Esophagus mucosa (tissue), 1 donor: ENCODE data around the gene ZNF280D. TPM values are rescaled to one million over a fixed set of nuclear protein-coding genes. Genes with fewer than 3 reads are reported as not detected.

Experiments
- ATAC-seq: fragments of 200-7000 bp; cut with Tn5 transposase; one replicate; pipeline ENCODE4 v1.9.1; 2020
- total RNA-seq: library from RNA; stranded (reverse); gene quantifications from one replicate; pipeline ENCODE4 v1.2.4, GENCODE V29; 2023
- donor health status: DM: yes; HTN: yes; CAD: no.

Gene ZNF280D
- total RNA-seq, 1 donor from 2014 or later: 14.6 TPM

DNA sequence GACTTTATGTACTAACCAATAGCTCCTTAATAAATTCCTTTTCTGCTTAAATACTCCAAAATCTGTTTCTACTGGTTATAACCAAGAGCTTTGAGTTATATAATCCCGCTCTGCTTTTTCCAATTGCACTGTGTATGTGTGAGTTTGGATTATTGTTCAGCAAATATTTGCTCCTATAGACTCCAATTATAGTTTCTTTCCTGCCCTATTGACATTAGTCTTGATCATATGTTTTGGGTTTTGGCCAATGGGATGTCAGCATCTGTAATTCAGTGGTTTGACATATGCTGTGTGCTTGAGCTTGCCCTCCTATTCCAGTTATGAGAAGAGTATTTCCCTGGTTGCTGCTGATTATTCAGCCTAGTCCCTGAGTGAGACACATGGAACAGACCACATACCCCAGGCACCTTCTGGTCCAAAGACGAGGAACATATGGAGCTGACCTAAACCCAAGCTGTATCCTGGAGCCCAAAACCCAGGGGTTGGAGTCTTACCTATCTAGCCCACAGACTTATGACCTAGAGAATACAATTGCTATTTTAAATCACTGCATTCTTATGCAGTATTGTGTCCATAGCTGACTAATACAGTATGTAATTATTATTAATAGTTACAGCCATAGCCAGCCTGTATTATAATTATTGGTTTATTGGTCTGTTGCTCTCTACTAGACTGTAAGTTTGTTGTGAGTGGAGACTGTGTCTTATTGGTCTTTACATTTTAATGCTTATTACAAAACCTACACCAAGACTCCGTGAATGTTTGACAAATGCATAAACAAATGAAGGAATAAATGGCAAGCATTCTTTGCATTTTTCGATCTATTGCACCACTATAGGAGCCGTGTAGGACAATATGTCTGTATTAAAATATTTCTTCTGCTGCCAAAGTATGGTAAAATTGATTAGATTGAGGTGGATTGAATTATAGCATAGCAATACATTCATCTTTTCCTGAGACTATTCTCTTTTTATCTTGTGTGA lies 11.7 kb upstream of the ZNF280D start:
- ATAC-seq: no peak

DNA sequence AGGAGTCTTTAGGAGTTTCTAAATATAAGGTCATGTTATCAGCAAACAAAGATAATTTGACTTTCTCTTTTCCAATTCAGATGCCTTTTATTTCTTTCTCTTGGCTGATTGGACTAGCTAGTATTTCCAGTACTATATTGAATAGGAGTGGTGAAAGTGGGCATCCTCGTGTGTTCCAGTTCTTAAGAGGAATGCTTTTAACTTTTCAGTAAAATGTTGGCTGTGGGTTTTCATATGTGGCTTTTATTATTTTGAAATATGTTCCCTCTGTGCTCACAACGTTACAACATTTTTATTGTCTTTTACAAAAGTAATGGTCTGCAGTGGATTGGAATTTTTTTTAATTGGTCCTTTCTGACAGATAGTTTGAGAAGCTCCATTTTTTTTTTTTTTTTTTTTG lies 8.2 kb upstream of the ZNF280D start:
- ATAC-seq: no peak

DNA sequence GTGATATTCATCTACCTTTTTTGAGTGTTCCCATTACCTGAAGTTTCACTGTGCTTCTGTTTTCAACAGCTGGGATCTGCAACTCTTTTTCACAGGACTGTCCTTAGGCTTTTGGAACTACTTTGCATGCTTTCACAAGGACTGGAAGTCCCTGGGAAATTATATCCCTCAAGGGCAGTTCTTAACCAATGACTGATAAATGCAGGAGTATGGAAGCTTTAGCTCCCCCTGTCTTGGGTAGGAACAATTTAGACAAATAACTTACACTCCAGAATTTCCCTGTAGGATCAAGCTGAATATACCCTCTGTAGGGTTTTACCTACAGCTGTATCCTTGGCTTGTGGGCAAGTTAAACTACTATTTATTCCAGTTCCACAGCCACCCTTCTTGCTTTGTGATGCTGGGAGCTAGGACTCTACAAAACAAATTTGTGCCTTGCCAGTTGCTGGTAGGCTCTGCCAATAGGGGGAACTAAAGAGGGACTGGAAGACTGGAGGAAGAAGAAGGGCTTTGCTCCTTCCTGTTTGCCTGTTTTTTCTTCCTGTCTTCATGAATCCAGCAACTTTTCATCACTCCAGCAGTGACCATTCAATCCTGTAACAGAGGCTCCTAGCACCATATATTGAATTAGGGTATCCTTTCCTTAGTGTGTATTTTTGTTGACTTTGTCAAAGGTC lies 6.8 kb upstream of the ZNF280D start:
- no peak for ATAC-seq

DNA sequence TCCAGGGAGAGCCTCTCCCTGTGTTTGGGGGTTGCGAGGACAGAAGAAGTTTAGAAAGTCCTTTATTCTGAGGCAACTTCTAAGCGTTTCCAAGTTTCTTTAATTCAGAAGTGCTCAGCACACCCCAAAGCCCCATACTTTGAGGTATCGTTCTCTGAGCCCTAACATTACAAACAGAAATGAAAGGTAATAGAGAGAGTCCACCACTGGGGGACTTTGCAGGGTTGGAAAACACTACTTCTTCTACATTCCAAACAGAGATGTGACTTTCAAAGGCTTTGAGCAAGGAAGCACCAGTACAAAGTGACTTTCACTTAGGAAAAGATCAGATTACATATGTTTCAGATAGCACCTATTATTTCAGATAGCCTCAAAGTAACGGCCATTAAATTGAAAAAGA lies 6.2 kb upstream of the ZNF280D start:
- ATAC-seq: no peak

DNA sequence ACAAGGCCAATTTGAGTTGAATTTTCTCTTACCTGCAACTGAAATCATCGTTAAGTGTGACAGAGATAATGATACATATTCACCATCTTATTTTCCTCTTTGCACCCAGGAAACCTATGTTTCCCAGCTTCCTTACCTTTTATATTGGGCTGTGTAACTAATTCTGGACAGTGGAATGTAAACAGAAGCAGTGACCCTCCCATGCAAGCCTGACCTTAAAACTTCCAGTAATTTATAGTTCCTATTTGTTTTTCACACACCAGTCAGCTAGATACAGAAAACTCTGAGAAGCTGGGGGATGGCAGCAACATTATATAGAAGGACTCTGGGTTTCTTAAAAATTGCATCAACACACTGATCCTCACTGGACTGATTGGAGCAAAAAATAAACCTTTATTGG lies 4.5 kb upstream of the ZNF280D start:
- ATAC-seq: no peak

DNA sequence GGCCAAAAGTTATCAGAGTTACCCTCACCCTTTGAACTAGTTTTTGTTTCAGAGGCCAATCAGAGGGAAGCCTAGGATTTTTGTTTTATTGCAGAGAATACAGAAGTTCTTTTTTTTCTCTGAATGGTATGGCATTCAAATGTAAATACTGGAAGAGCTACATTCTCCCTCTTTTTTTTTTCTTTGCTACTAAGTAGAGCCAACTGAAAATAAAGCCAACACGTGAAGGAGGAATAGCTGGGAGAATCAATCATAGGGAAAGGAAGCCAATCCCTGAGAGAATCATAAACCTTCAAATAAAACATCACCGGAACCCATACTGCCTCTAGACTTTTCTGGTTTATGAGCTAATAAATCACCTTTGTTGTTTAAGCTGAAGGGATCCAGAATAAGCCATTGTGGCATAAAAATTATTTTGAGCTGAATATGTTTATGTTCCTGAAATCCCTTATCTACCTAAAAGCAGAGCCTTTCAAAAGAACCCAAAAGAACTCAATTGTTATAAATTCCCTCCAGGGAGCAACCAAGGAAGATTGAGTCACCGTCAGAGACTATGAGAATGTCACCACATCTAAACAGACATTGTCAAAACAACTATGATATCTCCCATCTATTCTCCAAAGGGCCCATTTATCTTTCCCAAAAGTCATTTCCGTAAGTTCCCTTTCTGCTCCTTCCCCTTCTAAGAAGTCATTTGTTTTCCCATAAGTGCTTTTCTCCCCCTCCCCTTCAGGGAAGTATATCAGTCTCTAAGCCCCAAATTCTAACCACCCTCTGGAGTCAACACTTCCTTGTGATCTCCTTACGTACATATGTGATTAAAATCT lies 3.8 kb upstream of the ZNF280D start:
- no peak for ATAC-seq

DNA sequence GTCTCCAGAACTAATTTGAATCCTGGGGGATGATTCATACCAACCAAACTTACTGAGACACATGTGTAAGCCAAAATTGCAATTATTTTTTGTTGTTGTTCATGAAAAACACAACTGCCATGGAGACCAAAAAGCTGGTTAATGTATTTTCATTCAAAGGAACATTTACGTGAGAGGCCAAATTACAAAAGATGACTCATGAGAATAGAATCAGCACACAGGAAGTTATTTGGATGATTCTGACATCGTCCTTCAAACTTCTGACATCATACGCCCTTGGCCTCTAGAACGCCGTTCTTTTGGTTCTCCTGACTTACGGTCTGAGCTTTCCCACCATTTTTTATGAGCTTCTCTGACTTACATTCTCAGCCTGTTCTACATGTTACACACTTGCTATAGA lies 3.0 kb upstream of the ZNF280D start:
- ATAC-seq: no peak

DNA sequence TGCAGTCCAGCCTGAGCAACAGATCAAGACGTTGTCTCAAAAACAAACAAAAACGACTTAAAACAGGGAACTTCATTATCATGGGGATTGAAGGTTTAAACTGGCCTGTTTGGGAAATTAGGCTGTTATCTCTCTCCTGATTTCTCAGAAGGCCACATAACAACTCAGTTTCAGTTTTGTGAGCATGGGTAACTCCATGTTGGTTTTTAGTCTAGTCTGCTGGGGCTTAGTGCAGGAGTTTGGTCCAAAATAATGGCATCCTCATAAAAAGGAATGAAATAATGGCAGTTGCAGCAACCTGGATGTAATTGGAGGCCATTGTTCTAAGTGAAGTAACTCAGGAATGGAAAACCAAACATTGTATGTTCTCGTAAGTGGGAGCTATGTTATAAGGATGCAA lies 2.3 kb upstream of the ZNF280D start:
- no peak for ATAC-seq

DNA sequence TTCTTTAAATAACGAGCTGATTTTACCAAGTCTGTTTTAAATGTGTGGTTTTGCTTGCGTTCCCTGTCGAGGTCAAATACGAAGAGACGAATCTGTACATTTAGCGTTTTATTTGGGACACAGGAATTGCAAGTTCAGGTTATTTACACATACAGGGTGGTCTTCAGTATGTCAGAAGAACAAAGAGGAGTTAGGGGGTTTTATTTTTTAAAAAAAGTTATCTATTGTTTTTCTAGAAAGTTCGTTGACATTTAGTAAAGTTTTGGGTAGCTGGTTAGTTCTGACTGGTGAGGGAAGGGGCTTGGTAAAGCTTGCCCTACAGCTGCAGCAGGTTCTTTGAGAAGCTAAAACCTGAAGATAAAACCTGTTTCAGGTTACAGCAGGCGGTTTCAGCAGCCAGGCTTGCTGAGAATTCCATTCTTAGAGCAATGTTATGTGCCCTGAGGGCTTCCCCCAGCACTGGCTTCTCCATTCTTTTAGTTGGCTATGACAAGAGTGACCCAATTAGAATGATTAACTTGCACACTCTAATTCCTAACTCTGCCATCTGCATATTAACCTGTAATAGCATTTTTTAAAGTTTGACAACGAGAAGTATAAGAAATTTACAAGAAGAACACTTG lies 815 bp upstream of the ZNF280D start:
- ATAC-seq: no peak

DNA sequence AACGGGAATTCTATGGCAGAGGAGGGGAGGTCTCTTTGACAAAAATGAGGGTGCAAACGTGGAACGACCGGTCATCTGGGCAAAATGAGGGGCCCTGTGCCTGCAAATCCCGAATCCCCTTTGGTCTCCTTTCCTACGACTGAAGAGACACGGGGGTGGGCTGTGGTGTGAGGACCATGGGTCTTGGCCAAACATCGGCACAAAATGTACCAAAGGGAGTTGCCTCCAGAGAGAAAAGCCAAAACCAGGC lies 498 bp downstream of the ZNF280D start:
- no peak for ATAC-seq

DNA sequence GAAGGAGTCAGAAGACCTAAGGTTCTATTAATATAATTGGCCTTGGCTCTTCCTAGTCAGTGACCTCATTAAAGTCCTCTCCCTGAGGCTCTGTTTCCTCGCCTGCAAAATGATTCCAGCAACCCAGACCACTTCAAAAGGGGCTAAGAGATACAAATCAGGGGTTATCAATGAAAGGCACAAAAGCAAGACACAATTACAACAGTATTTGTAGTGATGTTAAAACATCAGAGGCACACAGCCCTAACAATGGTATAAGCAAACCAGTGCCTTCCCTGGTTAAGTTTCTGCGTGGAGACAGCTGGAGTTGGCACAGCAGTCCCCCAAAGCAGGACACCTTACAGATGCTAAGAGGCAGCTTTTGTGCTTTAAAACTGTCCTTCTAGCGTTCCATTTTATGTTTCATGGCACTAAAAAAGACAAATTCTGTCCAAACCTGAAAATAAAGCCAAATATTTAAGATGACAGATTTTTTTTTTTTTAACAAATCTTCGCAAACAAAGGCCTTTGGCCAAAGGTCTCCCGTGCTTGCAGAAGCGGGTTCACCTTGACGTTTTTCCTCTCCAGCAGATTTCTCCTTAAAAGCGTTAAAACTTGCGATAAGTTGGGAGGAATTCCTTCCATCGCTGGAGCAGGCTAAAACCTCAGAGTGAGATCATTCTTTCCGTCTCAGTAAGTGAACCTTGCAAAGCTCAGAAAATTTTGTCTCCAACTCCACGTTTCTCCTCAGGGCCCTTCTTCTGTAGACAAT lies 999 bp downstream of the ZNF280D start:
- no peak for ATAC-seq

DNA sequence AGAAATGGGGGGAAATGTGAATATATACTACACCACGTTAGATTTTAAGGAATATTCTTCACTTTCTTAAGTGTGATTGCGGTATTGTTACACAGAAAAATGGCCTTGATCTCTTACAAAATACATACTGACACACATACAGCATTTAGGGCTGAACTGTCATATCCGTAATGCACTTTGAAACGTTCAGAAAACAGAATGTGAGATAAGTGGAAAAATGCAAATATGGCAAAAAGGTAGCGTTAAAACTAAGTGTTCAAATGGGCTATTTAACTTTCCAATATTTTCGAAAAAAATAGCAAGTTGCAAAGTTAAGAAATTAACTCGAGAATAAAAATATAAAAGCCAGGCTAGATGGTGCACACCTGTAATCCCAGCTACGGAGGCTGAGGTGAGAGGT lies 1.8 kb downstream of the ZNF280D start:
- no peak for ATAC-seq

DNA sequence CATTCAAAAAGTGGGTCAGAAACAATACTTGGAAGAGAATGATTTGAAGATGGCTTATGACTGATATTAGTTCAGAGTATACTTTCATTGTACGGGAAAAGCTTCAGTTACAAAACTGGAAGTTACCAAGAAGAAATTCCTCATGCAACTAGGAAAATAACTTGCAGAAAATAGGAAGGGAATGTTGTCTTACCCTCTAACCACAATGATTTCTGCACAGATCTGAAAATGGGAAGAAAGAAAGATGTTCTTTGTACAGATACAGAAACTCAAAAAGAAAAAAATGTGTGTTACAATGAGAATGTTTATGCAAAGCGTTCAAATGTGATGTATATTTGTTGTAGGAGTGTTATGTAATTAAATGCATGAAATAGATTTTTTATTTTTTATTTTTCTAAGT lies 3.7 kb downstream of the ZNF280D start:
- no peak for ATAC-seq

DNA sequence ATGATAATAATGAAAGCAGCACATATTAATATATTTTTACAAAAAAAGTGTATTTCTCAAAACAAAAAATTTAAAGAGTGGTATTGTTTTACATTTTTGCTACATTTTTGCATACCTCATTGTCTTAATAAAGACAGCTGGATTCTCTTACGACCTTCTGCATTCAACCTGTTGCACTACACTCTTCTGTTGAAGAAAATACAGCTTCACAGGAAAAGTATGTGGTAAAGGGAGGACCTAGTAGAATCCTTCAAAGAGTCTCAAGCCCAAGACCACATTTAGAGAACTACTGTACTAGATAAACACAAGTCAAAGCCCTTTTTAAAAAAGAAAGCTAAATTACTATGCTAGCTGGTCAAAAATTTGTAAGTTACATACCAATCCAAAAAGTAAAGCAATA lies 7.9 kb downstream of the ZNF280D start:
- ATAC-seq: no peak

DNA sequence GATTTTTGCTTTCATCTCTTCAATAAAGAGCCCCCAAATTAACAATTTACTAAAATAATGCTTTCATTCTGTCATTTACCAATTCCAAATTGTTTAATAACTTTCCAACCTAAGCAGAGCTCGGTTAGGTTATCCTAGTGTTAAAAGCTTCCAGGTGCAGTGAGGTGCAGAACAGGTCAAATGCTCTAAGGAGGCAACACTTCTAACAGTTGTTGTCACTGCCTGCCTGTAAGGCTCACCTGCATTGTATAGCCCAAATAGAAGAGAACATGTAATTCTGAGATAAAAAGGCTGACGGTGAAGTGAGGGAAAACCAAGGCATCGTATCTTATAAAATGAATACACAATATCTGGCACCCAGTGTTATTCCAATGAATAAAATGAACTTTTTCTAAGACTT lies 9.1 kb downstream of the ZNF280D start:
- no peak for ATAC-seq

DNA sequence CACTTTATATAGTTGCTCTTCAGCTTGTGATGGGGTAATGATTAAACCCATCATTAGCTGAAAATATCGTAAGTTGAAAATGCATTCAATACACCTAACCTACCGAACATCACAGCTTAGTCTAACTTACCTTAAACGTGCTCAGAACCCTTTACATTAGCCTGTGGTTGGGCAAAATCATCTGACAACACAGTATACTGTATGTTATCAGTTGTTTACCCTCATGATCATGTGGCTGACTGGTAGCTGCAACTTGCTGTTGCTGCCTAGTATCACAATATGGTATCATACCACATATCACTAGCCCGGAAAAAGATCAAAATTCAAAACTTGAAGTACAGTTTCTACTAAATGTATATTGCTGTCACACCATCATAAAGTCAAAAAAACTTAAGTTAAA lies 9.5 kb downstream of the ZNF280D start:
- ATAC-seq: no peak

DNA sequence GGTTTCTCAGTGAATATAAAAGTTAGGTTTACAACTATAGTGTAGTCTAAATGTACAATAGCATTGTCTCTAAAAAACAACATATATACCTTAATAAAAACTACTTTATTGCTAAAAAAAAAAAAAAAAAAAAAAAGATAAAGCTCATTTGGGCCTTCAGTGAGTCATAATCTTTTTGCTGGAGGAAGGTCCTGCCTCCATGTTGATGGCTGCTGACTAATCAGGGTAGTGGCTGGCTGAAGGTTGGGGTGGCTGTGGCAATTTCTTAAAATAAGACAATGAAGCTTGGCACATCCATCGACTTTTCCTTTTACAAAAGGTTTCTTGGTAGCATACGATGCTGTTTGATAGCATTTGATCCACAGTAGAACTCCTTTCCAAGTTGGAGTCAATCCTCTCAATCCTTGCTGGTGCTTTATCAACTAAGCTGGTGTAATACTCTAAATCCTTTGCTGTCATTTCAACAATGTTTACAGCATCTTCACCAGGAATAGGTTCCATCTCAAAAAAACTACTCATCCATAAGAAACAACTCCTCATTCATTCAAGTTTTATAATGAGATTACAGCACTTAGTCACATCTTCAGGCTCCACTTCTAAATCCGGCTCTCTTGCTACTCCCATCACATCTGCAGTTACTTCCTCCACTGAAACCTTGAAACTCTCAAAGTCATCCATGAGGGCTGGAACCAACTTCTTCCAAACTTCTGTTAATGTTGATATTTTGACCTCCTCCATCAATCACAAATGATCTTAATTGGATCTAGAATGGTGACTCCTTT lies 13.3 kb downstream of the ZNF280D start:
- ATAC-seq: no peak

DNA sequence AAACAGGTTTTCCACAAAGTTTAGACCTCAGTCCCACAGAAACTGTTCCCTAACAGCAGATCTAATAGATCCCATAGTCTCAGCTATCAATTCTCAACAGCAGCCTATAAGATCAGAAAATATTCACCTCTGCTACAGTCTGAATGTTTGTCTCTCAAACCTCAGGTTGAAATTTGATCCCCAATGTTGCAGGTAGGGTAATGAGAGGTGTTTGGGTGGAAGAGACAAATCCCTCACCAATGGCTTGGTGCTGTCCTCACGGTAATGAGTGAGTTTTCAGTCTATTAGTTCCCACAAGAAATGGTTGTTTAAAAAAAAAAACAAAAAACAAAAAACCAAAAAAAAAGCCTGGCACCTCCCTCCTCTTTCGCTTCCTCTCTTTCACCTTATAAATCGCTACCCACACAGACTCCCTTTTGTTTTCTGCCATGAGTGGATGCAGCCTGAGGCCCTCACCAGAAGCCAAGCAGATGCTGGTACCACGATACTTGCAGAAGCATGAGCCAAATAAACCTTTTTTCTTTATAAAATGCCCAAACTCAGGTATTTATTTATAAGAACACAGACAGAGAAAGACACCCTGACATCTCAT lies 14.2 kb downstream of the ZNF280D start:
- no peak for ATAC-seq

DNA sequence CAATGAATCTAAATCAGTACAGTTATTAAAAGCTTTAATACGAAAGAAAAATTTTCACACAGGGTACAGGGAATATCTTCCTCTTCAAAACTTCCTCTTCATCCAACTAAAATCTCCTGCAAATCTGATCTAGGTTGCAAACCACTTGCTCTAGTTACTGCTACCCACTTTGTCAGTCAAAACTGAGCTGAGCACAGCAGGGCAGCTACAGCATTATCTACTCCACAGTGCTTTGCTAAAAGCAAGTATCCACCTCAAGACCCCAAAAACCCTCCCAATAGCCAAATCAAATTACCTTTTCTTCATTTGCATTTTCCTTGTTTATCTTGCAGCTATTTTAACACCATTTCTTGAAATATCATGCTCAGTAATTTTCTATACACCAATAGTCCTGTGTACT lies 14.7 kb downstream of the ZNF280D start:
- ATAC-seq: no peak

DNA sequence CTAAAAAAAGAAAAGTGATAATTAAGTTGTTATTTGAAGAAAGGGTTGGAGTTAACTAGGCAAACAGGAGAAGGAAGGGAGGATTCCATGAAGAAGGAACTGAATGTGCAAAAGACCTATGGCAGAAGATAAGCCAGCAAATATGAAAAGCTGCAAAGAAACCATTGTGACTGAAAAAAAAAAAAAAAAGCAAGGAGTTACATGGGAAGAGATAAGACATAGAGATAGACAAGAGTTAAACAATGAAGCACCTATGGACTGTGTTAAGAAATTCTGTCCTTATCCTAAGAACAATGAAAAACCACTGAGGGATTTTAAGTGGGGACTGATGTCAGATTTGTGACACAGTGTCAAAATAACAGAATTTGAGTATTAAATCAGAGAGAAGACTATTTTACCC lies 17.0 kb downstream of the ZNF280D start:
- ATAC-seq: no peak

DNA sequence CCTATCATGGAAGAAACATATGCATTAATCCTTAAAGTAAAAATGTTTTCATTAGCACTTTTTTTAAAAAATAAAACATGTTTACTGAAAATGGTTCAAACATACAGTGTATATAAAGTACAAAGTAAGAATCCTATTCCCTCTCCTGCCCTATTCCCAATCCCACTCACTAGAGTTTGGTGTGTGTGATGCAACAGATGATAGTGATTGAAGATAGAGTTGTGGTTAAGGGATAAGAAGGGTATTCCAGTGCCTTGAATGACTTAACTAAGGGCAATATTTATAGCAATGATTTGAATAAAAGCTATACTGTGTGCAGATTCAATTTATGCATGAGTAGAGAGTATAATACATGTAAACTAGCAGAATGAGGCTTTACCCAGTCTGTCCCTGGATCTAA lies 18.1 kb downstream of the ZNF280D start:
- ATAC-seq: no peak
